Activated CD8-positive, alpha-beta T cell treated with anti-CD3 and anti-CD28 coated beads, Interleukin-2, amount 10 ng/mL, durations not matched to agents 7 days and 5 days (primary cell): ENCODE measurements around the gene BPNT1. TPM values are rescaled to one million over a fixed set of nuclear protein-coding genes. Genes with fewer than 3 reads are reported as not detected.
"Not testable (repeated sequence)": the region's sequence is repeated elsewhere in the genome, so short reads cannot be mapped to it uniquely, and the experiment has no call there.

Source experiments
- ATAC-seq: fragments of 150-1000 bp; cut with Tn5 transposase; one replicate; pipeline ENCODE4 v1.10.0; 2021; ENCODE audit warnings: moderate library complexity
- CTCF ChIA-PET: fragments of 350-600 bp; sonication (Branson Sonifier 250); formaldehyde crosslinking; loops from one replicate; lab custom pipeline; 2021; ENCODE audit warnings: antibody characterized with exemption; lab: Charles Lee
- POLR2A ChIA-PET: fragments of 350-600 bp; sonication (Branson Sonifier 250); formaldehyde crosslinking; loops from one replicate; lab custom pipeline; 2021; ENCODE audit warnings: antibody characterized with exemption; lab: Charles Lee
- DNase-seq: peaks from one replicate; pipeline ENCODE4 v3.0.0-alpha.2; 2020
- H3K27ac Mint-ChIP-seq: one replicate; pipeline ENCODE4 v1.8.0; 2021; ENCODE audit warnings: mild to moderate bottlenecking, mixed read lengths
- H3K27me3 Mint-ChIP-seq: one replicate; pipeline ENCODE4 v1.8.0; 2021; ENCODE audit warnings: low read depth, mixed read lengths
- H3K36me3 Mint-ChIP-seq: one replicate; pipeline ENCODE4 v1.8.0; 2021; ENCODE audit warnings: low read depth, mixed read lengths
- H3K4me1 Mint-ChIP-seq: one replicate; pipeline ENCODE4 v1.8.0; 2021; ENCODE audit warnings: low read depth, mixed read lengths
- H3K4me3 Mint-ChIP-seq: one replicate; pipeline ENCODE4 v1.8.0; 2021; ENCODE audit warnings: mild to moderate bottlenecking, mixed read lengths
- H3K9me3 Mint-ChIP-seq: one replicate; pipeline ENCODE4 v1.8.0; 2022; ENCODE audit warnings: mixed read lengths; ENCODE audit not compliant: insufficient read depth
- microRNA-seq: library from miRNA; unstranded; fragments of <30 nt; microRNA quantifications from one replicate; pipeline ENCODE4 v1.2.0, GENCODE V29; 2022
- total RNA-seq, 2 experiments: library from RNA; stranded (reverse); gene quantifications; one replicate each; pipeline ENCODE4 v1.2.3, GENCODE V29; 2021

BPNT1 gene
- total RNA-seq, 2 experiments from 2014 or later: 19.7 to 26.3 TPM

- no peak overlapping the region for H3K4me3 Mint-ChIP-seq
Observed at GRCh38 chr1:220038640-220039039, 50.9 kb downstream of the BPNT1 start.

GRCh38 chr1:220037810-220038209, 51.8 kb downstream of the BPNT1 start:
- POLR2A ChIA-PET: not testable (repeated sequence)
- H3K27ac Mint-ChIP-seq: peak overlapping the region; percentile 4

More at GRCh38 chr1:220038640-220039039, 50.9 kb downstream of the BPNT1 start:
- ChIA-PET CTCF (interaction anchor here (0.8 to 1.1 kb wide), 4 partner anchors 26 to 86 kb away, joined by 3 to 6 read pairs (median 4); no protein-coding TSS in a partner anchor), POLR2A (no interaction called here)
- Mint-ChIP-seq H3K4me1 (peaks cover 41% of the 10 kb centered on the region), H3K27ac (peak overlapping the region; percentile 53), H3K36me3 (peaks cover 43% of the 10 kb centered on the region), H3K27me3 (no peaks in the 10 kb centered on the region), H3K9me3 (no peaks in the 10 kb centered on the region)
- DNase-seq: no peak
- no peak for ATAC-seq

GRCh38 chr1:220032911-220033310, 56.7 kb downstream of the BPNT1 start:
- POLR2A ChIA-PET: no interaction called here
- H3K9me3 Mint-ChIP-seq: no peaks in the 10 kb centered on the region
- H3K27me3 Mint-ChIP-seq: no peaks in the 10 kb centered on the region
- H3K4me3 Mint-ChIP-seq: no peak overlapping the region
- ATAC-seq (no peak), DNase-seq (no peak)
- no peak overlapping the region for H3K27ac Mint-ChIP-seq
- peaks cover 57% of the 10 kb centered on the region for H3K36me3 Mint-ChIP-seq
- CTCF ChIA-PET: interaction anchor here (1.2 kb wide), 1 partner anchor 21 kb away, joined by 3 read pairs; no protein-coding TSS in a partner anchor
- H3K4me1 Mint-ChIP-seq: peaks cover 18% of the 10 kb centered on the region

More at GRCh38 chr1:220037810-220038209, 51.8 kb downstream of the BPNT1 start:
- CTCF ChIA-PET: interaction anchor here (0.8 kb wide), 1 partner anchor 79 kb away, joined by 3 read pairs; no protein-coding TSS in a partner anchor
- H3K9me3 Mint-ChIP-seq, H3K4me3 Mint-ChIP-seq, DNase-seq, H3K27me3 Mint-ChIP-seq: not testable (repeated sequence)
- peaks cover 44% of the 10 kb centered on the region for H3K36me3 Mint-ChIP-seq
- peaks cover 35% of the 10 kb centered on the region for H3K4me1 Mint-ChIP-seq
- peak; percentile 36 for ATAC-seq

- Mint-ChIP-seq H3K27ac (peak overlapping the region; percentile 6), H3K27me3 (no peaks in the 10 kb centered on the region), H3K9me3 (no peaks in the 10 kb centered on the region), H3K4me3 (no peak overlapping the region), H3K4me1 (peaks cover 7% of the 10 kb centered on the region), H3K36me3 (peaks cover 52% of the 10 kb centered on the region)
- ATAC-seq (no peak), DNase-seq (no peak)
- ChIA-PET CTCF (interaction anchor here (1.3 kb wide), 1 partner anchor 20 kb away, joined by 3 read pairs; no protein-coding TSS in a partner anchor), POLR2A (interaction anchor here (0.7 kb wide), 1 partner anchor 8 kb away, joined by 3 read pairs; no protein-coding TSS in a partner anchor)
Observed at GRCh38 chr1:220031287-220031686, 58.3 kb downstream of the BPNT1 start.

- CTCF ChIA-PET: interaction anchor here (0.9 kb wide), 1 partner anchor 9 kb away, joined by 3 read pairs; no protein-coding TSS in a partner anchor
- POLR2A ChIA-PET: no interaction called here
- H3K4me3 Mint-ChIP-seq: no peak overlapping the region
Observed at GRCh38 chr1:220028346-220028895, 61.2 kb downstream of the BPNT1 start.

GRCh38 chr1:220019071-220019470, 70.5 kb downstream of the BPNT1 start:
- H3K4me1 Mint-ChIP-seq: peaks cover 10% of the 10 kb centered on the region
- H3K36me3 Mint-ChIP-seq: peaks cover 66% of the 10 kb centered on the region
- POLR2A ChIA-PET: no interaction called here
- no peak for ATAC-seq
- H3K4me3 Mint-ChIP-seq: no peak overlapping the region
- H3K27ac Mint-ChIP-seq: no peak overlapping the region
- H3K27me3 Mint-ChIP-seq: no peaks in the 10 kb centered on the region
- no peaks in the 10 kb centered on the region for H3K9me3 Mint-ChIP-seq
- CTCF ChIA-PET: interaction anchor here (1.1 kb wide), 1 partner anchor 9 kb away, joined by 3 read pairs; no protein-coding TSS in a partner anchor
- DNase-seq: no peak

More at GRCh38 chr1:220028346-220028895, 61.2 kb downstream of the BPNT1 start:
- Mint-ChIP-seq H3K27me3 (no peaks in the 10 kb centered on the region), H3K36me3 (peaks cover 61% of the 10 kb centered on the region), H3K9me3 (no peaks in the 10 kb centered on the region), H3K4me1 (peaks cover 2% of the 10 kb centered on the region), H3K27ac (no peak overlapping the region)
- no peak for DNase-seq
- ATAC-seq: no peak

- Mint-ChIP-seq H3K27ac (peak overlapping the region; percentile 13), H3K36me3 (peaks cover 51% of the 10 kb centered on the region), H3K27me3 (no peaks in the 10 kb centered on the region), H3K4me3 (no peak overlapping the region), H3K9me3 (no peaks in the 10 kb centered on the region), H3K4me1 (peaks cover 16% of the 10 kb centered on the region)
- POLR2A ChIA-PET: no interaction called here
- CTCF ChIA-PET: interaction anchor here (1.1 to 2.2 kb wide), 6 partner anchors 9 to 186 kb away, joined by 3 to 8 read pairs (median 5); no protein-coding TSS in a partner anchor
- DNase-seq (no peak), ATAC-seq (no peak)
Observed at GRCh38 chr1:220013497-220013896, 76.1 kb downstream of the BPNT1 start.

GRCh38 chr1:220012259-220012658, 77.3 kb downstream of the BPNT1 start:
- Mint-ChIP-seq H3K4me1 (peaks cover 16% of the 10 kb centered on the region), H3K9me3 (no peaks in the 10 kb centered on the region), H3K27ac (no peak overlapping the region), H3K4me3 (no peak overlapping the region), H3K36me3 (peaks cover 46% of the 10 kb centered on the region), H3K27me3 (no peaks in the 10 kb centered on the region)
- ChIA-PET POLR2A (no interaction called here), CTCF (interaction anchor here (0.8 to 2.2 kb wide), 17 partner anchors 9 to 188 kb away, joined by 3 to 8 read pairs (median 4); partner anchors contain the start of genes BPNT1 and EPRS1)
- DNase-seq: no peak
- no peak for ATAC-seq

- peaks cover 16% of the 10 kb centered on the region for H3K4me1 Mint-ChIP-seq
- H3K27ac Mint-ChIP-seq: no peak overlapping the region
- no peak overlapping the region for H3K4me3 Mint-ChIP-seq
- POLR2A ChIA-PET: no interaction called here
- H3K9me3 Mint-ChIP-seq: no peaks in the 10 kb centered on the region
- no peak for DNase-seq
- H3K27me3 Mint-ChIP-seq: no peaks in the 10 kb centered on the region
- CTCF ChIA-PET: interaction anchor here (0.8 to 2.2 kb wide), 12 partner anchors 8 to 101 kb away, joined by 3 to 8 read pairs (median 5); partner anchors contain the start of genes BPNT1 and EPRS1
- no peak for ATAC-seq
- peaks cover 48% of the 10 kb centered on the region for H3K36me3 Mint-ChIP-seq
Observed at GRCh38 chr1:220011620-220012019, 78.0 kb downstream of the BPNT1 start.

Small RNA genes lying within 50 kb of the gene (microRNA-seq; reads per million reads assigned to microRNA genes)
- gene MIR194-1: 2.3 reads per million
- gene MIR215: not detected

Other genes with a start within 250 kb of the BPNT1 start
- gene SLC30A10, start 161.2 kb downstream of the BPNT1 start, total RNA-seq: not detected
- gene EPRS1, start 43.3 kb downstream of the BPNT1 start, total RNA-seq: 100 to 1,000 TPM; 115 to 116 TPM
- gene IARS2, start 4.3 kb upstream of the BPNT1 start, total RNA-seq: 10 to 100 TPM; 54.8 to 57.9 TPM
- 10 to 100 TPM; 46.1 to 52.3 TPM for gene RAB3GAP2, start 182.7 kb upstream of the BPNT1 start, total RNA-seq